IPS-15b (cell line): Measurements from ENCODE around the gene PHLDA3.

Source experiments
- H3K27me3 ChIP-seq: one replicate; pipeline ENCODE4 v1.6.1; 2013; ENCODE audit warnings: low read length; ENCODE audit not compliant: control insufficient read depth, insufficient read depth
- H3K36me3 ChIP-seq: one replicate; pipeline ENCODE4 v1.6.1; 2013; ENCODE audit warnings: low read length; ENCODE audit not compliant: control insufficient read depth, insufficient read depth
- H3K4me1 ChIP-seq: one replicate; pipeline ENCODE4 v1.6.1; 2013; ENCODE audit warnings: mild to moderate bottlenecking, low read length; ENCODE audit not compliant: control insufficient read depth, insufficient read depth
- H3K4me3 ChIP-seq: one replicate; pipeline ENCODE4 v1.5.1; 2013; ENCODE audit warnings: low read depth, low read length
- H3K9ac ChIP-seq: one replicate; pipeline ENCODE4 v1.6.1; 2013; ENCODE audit warnings: low read depth, mild to moderate bottlenecking, low read length
- H3K9me3 ChIP-seq: one replicate; pipeline ENCODE4 v1.6.1; 2013; ENCODE audit warnings: mild to moderate bottlenecking, low read length; ENCODE audit not compliant: control insufficient read depth, insufficient read depth

Gene PHLDA3

DNA sequence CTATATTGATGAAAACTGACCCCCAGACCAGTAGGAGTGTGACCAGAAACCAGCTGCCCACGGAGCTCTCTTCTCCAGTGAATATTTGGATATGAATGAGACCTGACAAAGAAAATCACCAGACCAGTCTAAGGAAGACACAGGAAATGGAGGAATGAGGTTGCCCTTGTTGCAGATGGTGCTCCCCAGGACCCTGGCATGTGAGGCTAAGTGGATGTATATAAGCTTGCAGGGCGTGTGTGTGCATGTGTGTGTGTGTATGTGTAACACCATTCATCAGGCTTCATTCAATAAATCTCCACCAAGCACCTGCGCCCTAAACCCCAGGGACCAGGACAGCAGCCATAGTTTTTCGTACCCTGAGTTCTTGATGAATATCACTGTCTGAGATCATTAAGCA lies 14.4 kb downstream of the PHLDA3 start:
- Histone ChIP-seq H3K9ac (no peak overlapping the region), H3K4me1 (peaks cover 17% of the 10 kb centered on the region), H3K4me3 (no peak overlapping the region), H3K9me3 (no peaks in the 10 kb centered on the region), H3K27me3 (no peaks in the 10 kb centered on the region), H3K36me3 (no peaks in the 10 kb centered on the region)

DNA sequence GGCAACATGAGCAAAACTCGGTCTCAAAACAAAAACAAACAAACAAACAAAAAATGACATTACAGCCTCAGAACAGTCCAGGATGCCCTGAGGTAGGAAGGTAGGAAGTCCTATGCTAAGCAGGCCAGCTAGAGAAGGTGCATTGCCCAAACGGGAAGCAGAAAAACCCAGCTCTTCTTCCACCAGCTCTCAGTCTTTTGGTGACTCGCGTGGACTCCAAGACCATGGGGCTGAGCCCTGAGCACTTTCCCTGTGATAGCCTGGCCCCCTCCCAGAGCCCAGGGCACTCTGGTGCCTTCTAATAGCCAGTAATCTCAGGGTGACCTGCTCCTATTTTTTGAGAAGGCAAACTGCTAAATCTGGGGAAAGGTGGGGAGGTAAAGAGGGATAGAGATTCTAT lies 16.1 kb downstream of the PHLDA3 start:
- H3K27me3 ChIP-seq, result no peaks in the 10 kb centered on the region
- no peak overlapping the region for H3K9ac ChIP-seq
- no peaks in the 10 kb centered on the region for H3K36me3 ChIP-seq
- H3K4me3 ChIP-seq, result no peak overlapping the region
- H3K4me1 ChIP-seq, result peaks cover 29% of the 10 kb centered on the region
- H3K9me3 ChIP-seq, result no peaks in the 10 kb centered on the region

DNA sequence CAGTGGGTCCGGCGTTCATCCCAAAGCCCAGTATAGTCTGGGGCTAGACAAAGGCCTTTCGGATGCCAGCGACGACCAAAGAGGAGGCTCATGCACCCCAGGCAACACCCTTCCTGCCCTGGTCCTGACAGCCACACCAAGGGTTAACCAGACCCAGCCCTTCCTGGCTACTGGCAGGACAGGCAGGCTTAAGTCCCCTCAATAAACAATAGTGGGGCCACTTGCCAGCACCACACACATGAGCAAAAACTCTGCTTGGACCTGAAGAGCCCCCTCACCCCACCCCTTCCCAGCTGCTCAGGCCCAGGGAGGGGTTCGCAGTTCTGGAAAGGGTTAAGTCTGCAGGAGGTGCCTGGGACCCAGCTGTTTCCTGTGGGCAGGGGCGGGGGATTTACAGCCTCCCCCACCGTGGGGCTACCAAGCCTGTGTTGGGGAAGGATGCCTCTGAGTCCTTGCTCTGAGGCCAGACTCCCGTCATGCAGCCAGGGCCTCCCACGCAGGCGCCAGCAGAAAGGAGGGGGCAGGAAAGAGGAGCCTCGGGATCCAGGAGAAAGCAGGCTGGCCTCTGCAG lies 18.2 kb downstream of the PHLDA3 start:
- Histone ChIP-seq H3K36me3 (no peaks in the 10 kb centered on the region), H3K4me1 (peaks cover 21% of the 10 kb centered on the region), H3K4me3 (no peak overlapping the region), H3K9ac (no peak overlapping the region), H3K9me3 (no peaks in the 10 kb centered on the region), H3K27me3 (peaks cover 3% of the 10 kb centered on the region)

- Histone ChIP-seq H3K9ac (no peak overlapping the region), H3K27me3 (peaks cover 3% of the 10 kb centered on the region), H3K4me3 (no peak overlapping the region), H3K9me3 (no peaks in the 10 kb centered on the region), H3K36me3 (no peaks in the 10 kb centered on the region), H3K4me1 (peaks cover 19% of the 10 kb centered on the region)
These were observed 20.0 kb downstream of the PHLDA3 start for GRCh38 chr1:201448990-201449389.

DNA sequence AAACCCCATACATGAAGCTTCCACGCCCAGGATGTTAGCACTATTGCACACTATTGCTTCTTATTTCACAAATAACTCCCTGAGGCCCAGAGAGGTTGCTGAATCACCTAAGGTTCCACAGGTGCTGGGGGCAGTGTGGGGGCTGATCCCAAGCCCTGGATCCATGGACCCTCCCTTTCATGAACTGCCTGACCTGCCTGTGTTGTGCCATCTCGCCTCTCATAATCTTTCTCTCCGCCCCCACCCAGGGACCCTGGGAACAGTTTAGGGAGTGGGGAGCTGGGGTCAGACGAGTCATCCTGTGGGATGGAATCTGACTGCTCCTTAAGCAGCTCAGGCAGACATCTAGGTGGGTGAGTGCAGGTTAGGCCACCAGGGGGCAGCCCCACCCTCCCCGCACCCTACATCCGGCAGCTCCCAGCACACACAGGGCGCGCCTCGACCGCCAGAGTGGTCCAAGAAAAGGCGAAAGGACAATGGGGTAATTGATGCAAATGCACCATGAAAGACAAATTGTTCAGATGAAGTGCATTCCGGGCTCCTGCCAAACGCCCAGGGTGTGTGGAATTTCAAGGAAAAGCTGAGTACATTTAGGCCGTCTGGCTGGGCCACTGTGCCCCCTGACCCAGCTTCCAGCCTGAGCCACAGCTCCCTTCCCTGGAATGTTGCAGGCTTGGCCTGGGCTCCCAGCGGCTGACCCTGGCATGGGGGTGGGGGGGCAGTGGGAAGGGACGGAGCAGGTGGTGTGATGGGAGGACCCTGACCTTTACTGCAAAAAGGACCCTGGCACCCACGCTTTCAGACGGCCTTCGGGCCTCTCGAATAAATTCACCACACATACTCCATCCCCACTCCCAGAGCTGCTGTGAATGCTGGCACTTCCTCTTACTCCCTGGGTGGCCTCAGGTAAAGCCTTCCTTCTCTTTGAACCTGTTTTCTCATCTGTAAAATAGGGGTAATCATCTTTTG lies 20.8 kb downstream of the PHLDA3 start:
- Histone ChIP-seq H3K4me3 (peak overlapping the region; percentile 27), H3K27me3 (peaks cover 3% of the 10 kb centered on the region), H3K9ac (no peak overlapping the region), H3K36me3 (no peaks in the 10 kb centered on the region), H3K9me3 (no peaks in the 10 kb centered on the region), H3K4me1 (peaks cover 19% of the 10 kb centered on the region)

DNA sequence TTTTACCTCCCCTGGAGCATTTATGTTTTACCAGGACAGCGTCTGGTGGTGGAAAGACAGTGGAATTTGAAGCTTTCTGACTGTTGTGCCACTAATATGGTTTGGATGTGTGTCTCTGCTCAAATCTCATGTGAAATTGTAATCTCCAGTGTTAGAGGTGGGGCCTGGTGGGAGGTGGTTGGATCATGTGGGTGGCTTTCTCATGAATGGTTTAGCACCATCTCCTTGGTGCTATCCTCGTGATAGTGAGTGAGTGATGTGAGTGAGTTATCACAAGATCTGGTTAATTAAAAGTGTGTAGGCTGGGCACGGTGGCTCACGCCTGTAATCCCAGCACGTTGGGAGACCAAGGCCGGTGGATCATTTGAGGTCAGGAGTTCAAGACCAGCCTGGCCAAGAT lies 23.7 kb downstream of the PHLDA3 start:
- H3K36me3 ChIP-seq, result no peaks in the 10 kb centered on the region
- no peak overlapping the region for H3K4me3 ChIP-seq
- H3K4me1 ChIP-seq, result peaks cover 16% of the 10 kb centered on the region
- peaks cover 3% of the 10 kb centered on the region for H3K27me3 ChIP-seq
- H3K9me3 ChIP-seq, result no peaks in the 10 kb centered on the region
- H3K9ac ChIP-seq, result no peak overlapping the region

GRCh38 chr1:201444792-201445191 lies 24.2 kb downstream of the PHLDA3 start:
- Histone ChIP-seq H3K4me1 (peaks cover 16% of the 10 kb centered on the region), H3K9me3 (no peaks in the 10 kb centered on the region), H3K4me3 (no peak overlapping the region), H3K27me3 (peaks cover 3% of the 10 kb centered on the region), H3K36me3 (no peaks in the 10 kb centered on the region), H3K9ac (no peak overlapping the region)

DNA sequence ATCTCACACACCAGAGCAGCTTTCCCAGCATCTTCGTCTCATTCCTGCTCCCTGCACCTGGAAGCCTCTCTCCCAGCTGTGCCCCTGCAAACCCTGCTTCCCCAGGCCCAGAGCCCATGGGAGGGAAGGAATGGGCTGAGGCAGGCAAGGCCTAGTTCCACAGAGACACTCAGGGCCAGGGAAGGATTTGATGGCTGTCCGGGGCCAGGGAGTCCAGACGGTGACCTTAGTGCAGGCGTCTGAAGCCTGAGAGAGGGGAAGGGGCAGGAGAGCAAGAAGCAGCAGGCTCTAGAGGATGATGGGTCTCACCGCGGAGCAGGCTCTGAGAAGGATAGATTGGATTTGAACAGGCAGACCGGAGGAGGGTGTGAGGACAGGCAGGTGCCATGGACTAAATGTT lies 25.2 kb downstream of the PHLDA3 start:
- Histone ChIP-seq H3K4me3 (no peak overlapping the region), H3K36me3 (no peaks in the 10 kb centered on the region), H3K27me3 (peaks cover 3% of the 10 kb centered on the region), H3K9me3 (no peaks in the 10 kb centered on the region), H3K4me1 (peaks cover 11% of the 10 kb centered on the region), H3K9ac (no peak overlapping the region)

- Histone ChIP-seq H3K4me3 (no peak overlapping the region), H3K4me1 (peaks cover 6% of the 10 kb centered on the region), H3K9ac (no peak overlapping the region), H3K27me3 (no peaks in the 10 kb centered on the region), H3K36me3 (no peaks in the 10 kb centered on the region), H3K9me3 (no peaks in the 10 kb centered on the region)
These were observed 32.0 kb downstream of the PHLDA3 start for GRCh38 chr1:201436969-201437368.

DNA sequence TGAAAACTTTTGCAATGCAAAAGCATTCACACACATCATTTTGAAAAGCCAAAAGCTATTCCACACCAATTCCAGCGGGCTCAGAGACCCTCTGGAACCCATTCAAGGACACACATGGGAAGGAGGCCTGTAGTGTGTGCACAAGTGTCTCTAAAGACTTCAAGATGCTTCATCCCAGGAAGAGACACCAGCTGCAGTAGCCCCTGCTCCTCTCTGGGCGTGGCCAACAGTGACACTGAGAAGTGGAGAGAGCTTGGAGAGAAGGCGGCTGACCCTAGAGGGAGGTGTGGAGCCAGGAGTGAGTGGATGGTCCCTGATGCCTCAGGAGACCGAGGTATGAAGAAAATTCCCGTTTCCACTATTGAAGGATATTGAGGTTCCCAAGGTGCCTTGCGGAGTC lies 32.6 kb downstream of the PHLDA3 start:
- Histone ChIP-seq H3K27me3 (no peaks in the 10 kb centered on the region), H3K9ac (no peak overlapping the region), H3K9me3 (no peaks in the 10 kb centered on the region), H3K4me1 (peaks cover 6% of the 10 kb centered on the region), H3K36me3 (no peaks in the 10 kb centered on the region), H3K4me3 (no peak overlapping the region)

DNA sequence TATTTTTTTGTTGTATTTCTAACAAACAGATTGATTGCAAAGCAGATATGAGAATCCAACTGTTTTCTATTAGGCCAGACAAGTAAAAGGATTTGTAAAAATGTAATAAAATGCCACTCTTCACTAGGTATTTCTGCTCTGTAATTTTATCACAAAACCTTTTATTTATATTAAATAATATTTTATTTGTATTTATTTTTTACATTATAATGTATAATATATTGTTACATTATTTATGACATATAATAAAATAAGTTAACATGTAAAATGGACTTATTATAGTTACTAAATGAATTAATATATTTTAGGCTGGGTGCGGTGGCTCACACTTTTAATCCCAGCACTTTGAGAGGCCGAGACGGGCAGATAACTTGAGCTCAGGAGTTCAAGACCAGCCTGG lies 34.7 kb downstream of the PHLDA3 start:
- no peaks in the 10 kb centered on the region for H3K27me3 ChIP-seq
- H3K9me3 ChIP-seq, result no peaks in the 10 kb centered on the region
- no peak overlapping the region for H3K9ac ChIP-seq
- peaks cover 6% of the 10 kb centered on the region for H3K4me1 ChIP-seq
- H3K4me3 ChIP-seq, result no peak overlapping the region
- no peaks in the 10 kb centered on the region for H3K36me3 ChIP-seq

GRCh38 chr1:201433609-201434008 lies 35.4 kb downstream of the PHLDA3 start:
- no peaks in the 10 kb centered on the region for H3K27me3 ChIP-seq
- H3K36me3 ChIP-seq, result no peaks in the 10 kb centered on the region
- peaks cover 6% of the 10 kb centered on the region for H3K4me1 ChIP-seq
- no peak overlapping the region for H3K9ac ChIP-seq
- H3K4me3 ChIP-seq, result no peak overlapping the region
- H3K9me3 ChIP-seq, result no peaks in the 10 kb centered on the region
